Measurements from ENCODE around the gene COASY.

GRCh38 chr17:42613699-42614295 lies 51.8 kb downstream of the COASY start:
- TF ChIP-seq, protein P1, sequence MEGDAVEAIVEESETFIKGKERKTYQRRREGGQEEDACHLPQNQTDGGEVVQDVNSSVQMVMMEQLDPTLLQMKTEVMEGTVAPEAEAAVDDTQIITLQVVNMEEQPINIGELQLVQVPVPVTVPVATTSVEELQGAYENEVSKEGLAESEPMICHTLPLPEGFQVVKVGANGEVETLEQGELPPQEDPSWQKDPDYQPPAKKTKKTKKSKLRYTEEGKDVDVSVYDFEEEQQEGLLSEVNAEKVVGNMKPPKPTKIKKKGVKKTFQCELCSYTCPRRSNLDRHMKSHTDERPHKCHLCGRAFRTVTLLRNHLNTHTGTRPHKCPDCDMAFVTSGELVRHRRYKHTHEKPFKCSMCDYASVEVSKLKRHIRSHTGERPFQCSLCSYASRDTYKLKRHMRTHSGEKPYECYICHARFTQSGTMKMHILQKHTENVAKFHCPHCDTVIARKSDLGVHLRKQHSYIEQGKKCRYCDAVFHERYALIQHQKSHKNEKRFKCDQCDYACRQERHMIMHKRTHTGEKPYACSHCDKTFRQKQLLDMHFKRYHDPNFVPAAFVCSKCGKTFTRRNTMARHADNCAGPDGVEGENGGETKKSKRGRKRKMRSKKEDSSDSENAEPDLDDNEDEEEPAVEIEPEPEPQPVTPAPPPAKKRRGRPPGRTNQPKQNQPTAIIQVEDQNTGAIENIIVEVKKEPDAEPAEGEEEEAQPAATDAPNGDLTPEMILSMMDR (IDR thresholded peaks at IDR 0.05) = no peak
- TF ChIP-seq EP300 (IDR thresholded peaks at IDR 0.05) (no peak), POLR2AphosphoS5 (IDR thresholded peaks at IDR 0.05) (no peak)
